Esophagus muscularis mucosa (tissue), 4 donors: ENCODE data around the gene ANO6. TPM values are rescaled to one million over a fixed set of nuclear protein-coding genes. Genes with fewer than 3 reads are reported as not detected.

Experiments
- DNase-seq: peaks from one replicate; pipeline ENCODE4 v3.0.0-alpha.2; 2017; ENCODE audit errors: extremely low spot score
- H3K27ac ChIP-seq, 4 donors: fragments of 200-600 bp; sonication (generic); replicated peaks in 1 of 4; 1 replicate in 3 of 4; 2 replicates in 1 of 4; pipeline ENCODE4 v1.5.1; 2016 to 2019; ENCODE audit warnings: mild to moderate bottlenecking in 1 of 4
- H3K27me3 ChIP-seq, 4 donors: fragments of 200-600 bp; sonication (generic); one replicate each; pipeline versions ENCODE4 v1.5.1 to v1.6.0; 2016 to 2019
- H3K36me3 ChIP-seq, 4 donors: fragments of 200-600 bp; sonication (generic); one replicate each; pipeline ENCODE4 v1.5.1; 2016 to 2019
- H3K4me1 ChIP-seq, 4 donors: fragments of 200-600 bp; sonication (generic); one replicate each; pipeline ENCODE4 v1.5.1; 2016 to 2019
- H3K4me3 ChIP-seq, 4 donors: fragments of 200-600 bp; sonication (generic); 1 replicate in 2 of 4; 2 replicates in 2 of 4; pipeline ENCODE4 v1.5.1; 2016 to 2019; ENCODE audit warnings: mild to moderate bottlenecking in 4 of 4, moderate library complexity in 1 of 4
- H3K9me3 ChIP-seq, 4 donors: fragments of 200-600 bp; sonication (generic); 1 replicate in 3 of 4; 2 replicates in 1 of 4; pipeline ENCODE4 v1.5.1; 2016 to 2019
- CTCF ChIP-seq, 3 experiments: fragments of 200-600 bp in 2 of 3; fragments of 450-650 bp in 1 of 3; sonication (generic) in 2 of 3; IDR thresholded peaks; one replicate each; pipeline ENCODE4 v1.5.1; 2017 to 2019; ENCODE audit warnings: antibody characterized with exemption in 3 of 3, mild to moderate bottlenecking in 2 of 3, moderate library complexity in 1 of 3
- EP300 ChIP-seq: sonication (generic); formaldehyde crosslinking; IDR thresholded peaks from one replicate; pipeline ENCODE4 v1.6.1; 2017; ENCODE audit warnings: antibody characterized with exemption
- POLR2A ChIP-seq: fragments of 450-650 bp; IDR thresholded peaks from one replicate; pipeline ENCODE4 v1.6.1; 2017; ENCODE audit warnings: antibody characterized with exemption, moderate library complexity, mild to moderate bottlenecking, low read depth
- POLR2AphosphoS5 ChIP-seq, 2 donors: sonication (generic); formaldehyde crosslinking; IDR thresholded peaks; one replicate each; pipeline ENCODE4 v1.6.1; 2017; ENCODE audit warnings: antibody characterized with exemption in 2 of 2
- whole genome bisulfite sequencing: methylation state at CpG from one replicate; pipeline ENCODE4 v1.1.5; 2018; 5-methylcytosine and 5-hydroxymethylcytosine counted together
- intact Hi-C: fragments of 100-400 bp; cut with DNase I; formaldehyde crosslinking; loops from one replicate; pipeline ENCODE4 v1.15.1; 2023
- total RNA-seq, 4 donors: library from RNA; depleted of rRNA; stranded (reverse); fragments of >200 nt; gene quantifications; one replicate each; pipeline versions ENCODE4 v1.1.0 to v1.2.1, GENCODE V29; 2016

Gene ANO6
- total RNA-seq, 4 donors from 2014 or later: 141 to 208 (median 166) TPM

GRCh38 chr12:45427042-45427441 is 211.1 kb downstream of the ANO6 start:
- peaks cover 0 to 4% (median 0%) of the 10 kb centered on the region in 4 donors for H3K4me1 ChIP-seq
- no peak overlapping the region for H3K27ac ChIP-seq
- no peak for DNase-seq
- no peak overlapping the region for H3K4me3 ChIP-seq
- intact Hi-C loops: no loop called here
- H3K27me3 ChIP-seq: no peaks in the 10 kb centered on the region
- H3K9me3 ChIP-seq: no peaks in the 10 kb centered on the region
- TF ChIP-seq CTCF (IDR thresholded peaks at IDR 0.05): no peak
- TF ChIP-seq POLR2A: no peak
- TF ChIP-seq EP300: no peak
- no peak for TF ChIP-seq POLR2AphosphoS5 (IDR thresholded peaks at IDR 0.05)
- peaks cover 52 to 97% (median 78%) of the 10 kb centered on the region in 4 donors for H3K36me3 ChIP-seq
- WGBS: 99% methylated on average over 4 of the region's 4 CpGs

GRCh38 chr12:45429831-45430230 is 213.9 kb downstream of the ANO6 start:
- TF ChIP-seq POLR2AphosphoS5 (IDR thresholded peaks at IDR 0.05) (no peak), POLR2A (no peak), EP300 (no peak), CTCF (IDR thresholded peaks at IDR 0.05) (no peak)
- DNase-seq: no peak
- 87% methylated on average over 1 of the region's 1 CpG for WGBS
- intact Hi-C loops: no loop called here
- peaks cover 42 to 88% (median 59%) of the 10 kb centered on the region in 4 donors for H3K36me3 ChIP-seq
- H3K27ac ChIP-seq: no peak overlapping the region
- H3K4me3 ChIP-seq: no peak overlapping the region
- H3K4me1 ChIP-seq: peaks cover 0 to 4% (median 0%) of the 10 kb centered on the region in 4 donors
- H3K9me3 ChIP-seq: no peaks in the 10 kb centered on the region
- no peaks in the 10 kb centered on the region for H3K27me3 ChIP-seq

GRCh38 chr12:45431126-45431525 is 215.2 kb downstream of the ANO6 start:
- Histone ChIP-seq H3K27me3 (no peaks in the 10 kb centered on the region), H3K4me1 (peaks cover 0 to 9% (median 2%) of the 10 kb centered on the region in 4 donors), H3K27ac (no peak overlapping the region), H3K36me3 (peaks cover 39 to 76% (median 50%) of the 10 kb centered on the region in 4 donors), H3K4me3 (no peak overlapping the region), H3K9me3 (no peaks in the 10 kb centered on the region)
- no peak for DNase-seq
- TF ChIP-seq EP300 (no peak), POLR2AphosphoS5 (IDR thresholded peaks at IDR 0.05) (no peak), CTCF (IDR thresholded peaks at IDR 0.05) (no peak), POLR2A (no peak)
- 88% methylated on average over 5 of the region's 5 CpGs for WGBS
- intact Hi-C loops: no loop called here

- Histone ChIP-seq H3K27me3 (no peaks in the 10 kb centered on the region), H3K9me3 (no peaks in the 10 kb centered on the region), H3K4me3 (no peak overlapping the region), H3K4me1 (peaks cover 0 to 5% (median 2%) of the 10 kb centered on the region in 4 donors), H3K36me3 (peaks cover 31 to 60% (median 39%) of the 10 kb centered on the region in 4 donors), H3K27ac (no peak overlapping the region)
- intact Hi-C loops: no loop called here
- DNase-seq: no peak
- TF ChIP-seq CTCF (IDR thresholded peaks at IDR 0.05): no peak
- no peak for TF ChIP-seq POLR2AphosphoS5 (IDR thresholded peaks at IDR 0.05)
- no peak for TF ChIP-seq EP300
- no peak for TF ChIP-seq POLR2A
- 96% methylated on average over 5 of the region's 5 CpGs for WGBS
Measured at GRCh38 chr12:45432710-45433109, 216.8 kb downstream of the ANO6 start.

GRCh38 chr12:45433441-45433868 is 217.6 kb downstream of the ANO6 start:
- DNase-seq: no peak
- Histone ChIP-seq H3K9me3 (no peaks in the 10 kb centered on the region), H3K27ac (no peak overlapping the region), H3K36me3 (peaks cover 28 to 52% (median 31%) of the 10 kb centered on the region in 4 donors), H3K4me3 (no peak overlapping the region), H3K4me1 (peaks cover 0 to 5% (median 2%) of the 10 kb centered on the region in 4 donors), H3K27me3 (no peaks in the 10 kb centered on the region)
- TF ChIP-seq CTCF (IDR thresholded peaks at IDR 0.05) (no peak), POLR2AphosphoS5 (IDR thresholded peaks at IDR 0.05) (no peak), POLR2A (no peak), EP300 (no peak)
- intact Hi-C loops: no loop called here
- 65% methylated on average over 6 of the region's 6 CpGs for WGBS
